Upper lobe of left lung (tissue), 6 donors: Measurements from ENCODE around the gene PADI6. TPM values are rescaled to one million over a fixed set of nuclear protein-coding genes. Genes with fewer than 3 reads are reported as not detected.
A peak's percentile ranks its signal among the peaks of the same experiment; 100 is the strongest.

ENCODE experiments used
- ATAC-seq, 2 donors: fragments of 200-7000 bp; cut with Tn5 transposase; one replicate each; pipeline ENCODE4 v1.9.1; 2022; ENCODE audit warnings: mild to moderate bottlenecking in 2 of 2, moderate library complexity in 2 of 2; ENCODE audit not compliant: low FRiP score in 2 of 2
- DNase-seq, 2 donors: peaks; one replicate each; pipeline ENCODE4 v3.0.0-alpha.2; 2019 to 2020
- H3K27ac ChIP-seq, 4 donors: fragments of 200-600 bp; sonication (generic); one replicate each; pipeline ENCODE4 v1.5.1; 2016 to 2019
- H3K27me3 ChIP-seq, 4 donors: fragments of 200-600 bp; sonication (generic); one replicate each; pipeline ENCODE4 v1.5.1; 2017 to 2019
- H3K36me3 ChIP-seq, 4 donors: fragments of 200-600 bp; sonication (generic); one replicate each; pipeline ENCODE4 v1.5.1; 2016 to 2019
- H3K4me1 ChIP-seq, 4 donors: fragments of 200-600 bp; sonication (generic); one replicate each; pipeline ENCODE4 v1.5.1; 2018 to 2019
- H3K4me3 ChIP-seq, 4 donors: fragments of 200-600 bp; sonication (generic); one replicate each; pipeline ENCODE4 v1.5.1; 2017 to 2019; ENCODE audit warnings: mild to moderate bottlenecking in 2 of 4, moderate library complexity in 1 of 4
- H3K9me3 ChIP-seq, 4 donors: fragments of 200-600 bp; sonication (generic); one replicate each; pipeline ENCODE4 v1.5.1; 2018 to 2019
- CTCF ChIP-seq, 6 experiments: fragments of 450-650 bp in 4 of 6; fragments of 200-600 bp in 2 of 6; sonication (generic) in 2 of 6; IDR thresholded peaks; one replicate each; pipeline ENCODE4 v1.5.1; 2016 to 2019; ENCODE audit warnings: antibody characterized with exemption in 6 of 6
- EP300 ChIP-seq, 4 donors: sonication (generic); formaldehyde crosslinking; IDR thresholded peaks; one replicate each; pipeline ENCODE4 v1.5.1; 2017; ENCODE audit warnings: antibody characterized with exemption in 4 of 4, control low read depth in 2 of 4
- POLR2A ChIP-seq, 4 donors: fragments of 450-650 bp; IDR thresholded peaks; one replicate each; pipeline ENCODE4 v1.5.1; 2016 to 2017; ENCODE audit warnings: antibody characterized with exemption in 4 of 4, mild to moderate bottlenecking in 2 of 4
- POLR2AphosphoS5 ChIP-seq, 2 donors: sonication (generic); formaldehyde crosslinking; IDR thresholded peaks; one replicate each; pipeline ENCODE4 v1.5.1; 2017; ENCODE audit warnings: antibody characterized with exemption in 2 of 2
- WGBS, 2 donors: methylation state at CpG; one replicate each; pipeline ENCODE4 v1.1.5; 2017 to 2018; 5-methylcytosine and 5-hydroxymethylcytosine counted together
- total RNA-seq, 6 donors: library from RNA; depleted of rRNA in 4 of 6; stranded (reverse); fragments of >200 nt in 4 of 6; gene quantifications; one replicate each; pipeline versions ENCODE4 v1.1.0 to v1.2.1, GENCODE V29; 2016 to 2021
- donor health status: DM: no; HTN: no; CAD: no; lungs with moderate emphysema.
- donor health status: DM: no; HTN: yes; CAD: no; lungs with severe emphysema.

Gene PADI6
- total RNA-seq, 6 donors from 2014 or later, result not detected

GRCh38 chr1:17372955-17373354 lies 959 bp downstream of the PADI6 start:
- Histone ChIP-seq H3K36me3 (no peaks in the 10 kb centered on the region), H3K27ac (no peak overlapping the region), H3K9me3 (no peaks in the 10 kb centered on the region), H3K4me3 (no peak overlapping the region), H3K27me3 (no peaks in the 10 kb centered on the region), H3K4me1 (no peaks in the 10 kb centered on the region)
- 73 to 76% methylated on average over 7 to 18 of the region's 18 CpGs for WGBS, 2 donors
- ATAC-seq (no peak), DNase-seq (no peak)
- TF ChIP-seq EP300 (IDR thresholded peaks at IDR 0.05) (no peak), CTCF (IDR thresholded peaks at IDR 0.05) (no peak), POLR2A (IDR thresholded peaks at IDR 0.05) (no peak), POLR2AphosphoS5 (IDR thresholded peaks at IDR 0.05) (no peak)

GRCh38 chr1:17375651-17376050 lies 3.7 kb downstream of the PADI6 start:
- H3K27ac ChIP-seq, result no peak overlapping the region
- WGBS, 2 donors, result 93 to 96% methylated on average over 10 of the region's 10 CpGs
- TF ChIP-seq EP300 (IDR thresholded peaks at IDR 0.05) (no peak), POLR2AphosphoS5 (IDR thresholded peaks at IDR 0.05) (no peak), POLR2A (IDR thresholded peaks at IDR 0.05) (no peak)
- DNase-seq, result no peak
- no peaks in the 10 kb centered on the region for H3K36me3 ChIP-seq
- no peak for ATAC-seq
- no peaks in the 10 kb centered on the region for H3K27me3 ChIP-seq
- H3K9me3 ChIP-seq, result no peaks in the 10 kb centered on the region
- no peak overlapping the region for H3K4me3 ChIP-seq
- no peaks in the 10 kb centered on the region for H3K4me1 ChIP-seq

GRCh38 chr1:17377325-17377953 lies 5.4 kb downstream of the PADI6 start:
- ATAC-seq (no peak), DNase-seq (no peak)
- H3K36me3 ChIP-seq, result no peaks in the 10 kb centered on the region
- 26 to 31% methylated on average over 14 to 16 of the region's 16 CpGs for WGBS, 2 donors
- H3K4me3 ChIP-seq, result no peak overlapping the region
- no peaks in the 10 kb centered on the region for H3K9me3 ChIP-seq
- no peak for TF ChIP-seq POLR2AphosphoS5 (IDR thresholded peaks at IDR 0.05)
- no peak for TF ChIP-seq EP300 (IDR thresholded peaks at IDR 0.05)
- no peak for TF ChIP-seq CTCF (IDR thresholded peaks at IDR 0.05)
- H3K27ac ChIP-seq, result no peak overlapping the region
- no peaks in the 10 kb centered on the region for H3K27me3 ChIP-seq
- no peaks in the 10 kb centered on the region for H3K4me1 ChIP-seq

- ATAC-seq (no peak), DNase-seq (no peak)
- Histone ChIP-seq H3K4me1 (no peaks in the 10 kb centered on the region), H3K36me3 (no peaks in the 10 kb centered on the region), H3K27ac (no peak overlapping the region), H3K9me3 (no peaks in the 10 kb centered on the region), H3K4me3 (no peak overlapping the region), H3K27me3 (no peaks in the 10 kb centered on the region)
- 38 to 67% methylated on average over 2 of the region's 2 CpGs for WGBS, 2 donors
- no peak for TF ChIP-seq EP300 (IDR thresholded peaks at IDR 0.05)
- TF ChIP-seq CTCF (IDR thresholded peaks at IDR 0.05), result no peak
- no peak for TF ChIP-seq POLR2AphosphoS5 (IDR thresholded peaks at IDR 0.05)
- no peak for TF ChIP-seq POLR2A (IDR thresholded peaks at IDR 0.05)
Measured at GRCh38 chr1:17381161-17381560, 9.2 kb downstream of the PADI6 start.

GRCh38 chr1:17392199-17392740 lies 20.3 kb downstream of the PADI6 start:
- TF ChIP-seq EP300 (IDR thresholded peaks at IDR 0.05) (no peak), POLR2AphosphoS5 (IDR thresholded peaks at IDR 0.05) (no peak)
- Histone ChIP-seq H3K4me3 (no peak overlapping the region), H3K27me3 (no peaks in the 10 kb centered on the region), H3K27ac (no peak overlapping the region), H3K4me1 (no peaks in the 10 kb centered on the region), H3K36me3 (no peaks in the 10 kb centered on the region), H3K9me3 (no peaks in the 10 kb centered on the region)
- no peak for ATAC-seq
- WGBS, 2 donors, result 53 to 67% methylated on average over 4 to 10 of the region's 10 CpGs
- DNase-seq, result no peak

GRCh38 chr1:17393230-17393629 lies 21.2 kb downstream of the PADI6 start:
- Histone ChIP-seq H3K27me3 (no peaks in the 10 kb centered on the region), H3K9me3 (no peaks in the 10 kb centered on the region), H3K4me3 (no peak overlapping the region), H3K36me3 (no peaks in the 10 kb centered on the region), H3K4me1 (no peaks in the 10 kb centered on the region), H3K27ac (no peak overlapping the region)
- WGBS, 2 donors, result 60 to 63% methylated on average over 8 of the region's 8 CpGs
- ATAC-seq (peak in 1 of 2 donors; percentile 50), DNase-seq (no peak)
- TF ChIP-seq EP300 (IDR thresholded peaks at IDR 0.05), result no peak
- no peak for TF ChIP-seq CTCF (IDR thresholded peaks at IDR 0.05)
- TF ChIP-seq POLR2AphosphoS5 (IDR thresholded peaks at IDR 0.05), result no peak
- TF ChIP-seq POLR2A (IDR thresholded peaks at IDR 0.05), result no peak
